Activated CD4-positive, alpha-beta T cell treated with anti-CD3 and anti-CD28 coated beads, Interleukin-2, amount 50 U/mL, for 16 hours (primary cell): ENCODE data around the gene KRTAP4-8.
"Not testable (repeated sequence)": the region's sequence is repeated elsewhere in the genome, so short reads cannot be mapped to it uniquely, and the experiment has no call there.

Experiments used
- DNase-seq: peaks from one replicate; pipeline ENCODE4 v3.0.0-alpha.2; 2020

KRTAP4-8 gene

GRCh38 chr17:41098042-41098441, at the start of gene KRTAP4-8:
Gene KRTAP4-8, minus strand, starts transcription at chr17:41098142. Its CDS starts 58 bp downstream, at chr17:41098084.
- DNase-seq = no peak

DNA sequence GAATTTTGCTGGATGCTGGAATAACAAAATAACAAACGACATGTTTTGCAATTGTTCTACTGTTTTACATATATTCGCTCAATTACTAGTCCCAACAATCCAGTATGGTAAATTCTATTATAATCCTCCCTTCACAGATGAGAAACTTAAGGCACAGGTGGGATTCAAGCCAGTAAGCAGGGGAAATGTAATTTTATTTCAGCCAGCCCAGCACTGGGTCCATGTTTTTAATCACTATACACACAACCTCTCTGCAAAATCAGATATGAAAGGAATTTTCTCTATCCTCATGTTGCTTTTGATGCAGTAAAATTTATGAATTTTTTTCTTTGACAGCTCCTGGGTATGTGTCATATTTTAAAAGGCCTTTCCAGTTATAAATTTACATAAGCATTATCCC, 47.3 kb upstream of the KRTAP4-8 start:
- DNase-seq = no peak

- no peak for DNase-seq
Measured at GRCh38 chr17:41144846-41145245, 46.9 kb upstream of the KRTAP4-8 start.

DNA sequence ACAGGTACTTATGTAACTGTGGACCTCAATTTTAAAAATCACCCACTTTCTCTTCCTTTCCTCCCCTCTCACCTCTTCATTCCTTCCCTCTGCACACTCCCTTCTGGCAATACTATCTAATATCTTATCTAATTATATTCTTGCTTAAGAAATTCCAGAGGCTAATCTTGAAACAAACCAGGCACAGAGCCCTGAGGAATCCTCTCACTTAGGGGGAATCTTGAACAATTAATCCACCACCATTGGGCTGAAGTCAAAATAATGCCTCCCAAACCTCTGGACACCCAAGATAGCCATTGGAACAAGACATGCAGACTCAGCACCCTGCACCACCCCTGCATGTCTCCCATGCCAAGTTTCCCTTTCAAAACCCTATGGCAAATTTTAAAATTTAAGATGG, 43.4 kb upstream of the KRTAP4-8 start:
- DNase-seq = no peak

GRCh38 chr17:41140360-41141131, 42.6 kb upstream of the KRTAP4-8 start, which contains the start of gene KRTAP4-6:
Gene KRTAP4-6, minus strand, starts transcription at chr17:41140544. Its CDS starts 57 bp downstream, at chr17:41140487.
- DNase-seq = no peak

- not testable (repeated sequence) for DNase-seq
Measured at GRCh38 chr17:41139865-41140264, 41.9 kb upstream of the KRTAP4-8 start.

DNA sequence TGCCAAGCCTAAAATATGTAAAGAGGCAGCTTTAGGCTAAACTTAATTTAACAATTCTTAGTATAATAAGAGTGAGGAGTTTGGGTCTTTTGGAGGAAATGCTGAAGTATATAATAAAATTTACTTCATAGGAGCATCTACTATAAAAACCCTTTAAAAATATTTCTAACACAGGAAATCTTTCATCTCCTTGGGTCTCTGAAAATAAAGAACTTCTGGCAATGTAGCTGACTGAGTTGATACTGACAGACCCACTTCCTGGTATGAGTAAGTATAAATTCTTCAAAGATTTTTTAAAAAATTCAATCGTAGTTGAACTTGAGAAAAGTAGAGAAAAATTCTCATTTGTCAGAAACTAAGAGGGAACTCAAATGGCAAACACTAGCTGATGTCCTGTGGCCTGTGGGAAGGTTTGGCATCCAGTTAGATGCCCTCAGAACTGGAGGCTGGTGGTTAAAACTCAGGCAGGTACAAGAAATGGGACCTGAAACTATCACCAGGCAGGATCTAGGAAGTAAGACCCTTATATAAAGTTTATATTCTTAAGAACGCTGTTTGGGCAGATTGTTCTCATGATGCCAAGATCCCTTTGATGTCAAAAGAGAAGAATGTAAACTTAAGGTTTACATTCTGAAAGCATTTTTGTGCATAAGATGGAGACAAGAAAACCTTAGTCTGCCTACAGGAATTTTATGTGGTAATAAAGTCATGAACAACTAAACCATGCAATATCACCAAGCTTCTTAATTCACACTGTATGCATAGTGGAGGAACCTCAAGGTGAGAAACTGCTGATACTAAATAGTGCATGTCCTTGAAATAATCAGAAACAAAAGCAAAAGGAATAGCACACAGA, 36.2 kb upstream of the KRTAP4-8 start:
- no peak for DNase-seq

DNA sequence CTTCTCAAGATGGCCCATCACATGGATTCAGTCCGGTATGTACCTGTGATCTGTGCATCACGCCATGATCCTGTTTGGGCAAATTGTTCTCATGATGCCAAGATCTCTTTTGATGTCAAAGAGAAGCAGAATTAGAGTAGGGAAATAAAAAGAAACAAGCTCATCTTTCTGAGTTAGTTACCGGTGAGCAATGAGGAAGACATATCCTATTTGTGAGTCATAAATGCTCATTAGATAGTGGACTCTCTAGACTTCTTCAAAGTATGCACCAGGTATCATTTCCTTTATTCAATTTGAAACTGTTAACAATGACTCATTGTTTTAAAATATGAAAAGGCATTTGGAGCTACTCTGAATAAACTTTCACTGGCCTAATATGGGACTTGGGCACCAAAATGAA, 34.0 kb upstream of the KRTAP4-8 start:
- no peak for DNase-seq

- DNase-seq = no peak
Measured at GRCh38 chr17:41127371-41127770, 29.4 kb upstream of the KRTAP4-8 start.

DNA sequence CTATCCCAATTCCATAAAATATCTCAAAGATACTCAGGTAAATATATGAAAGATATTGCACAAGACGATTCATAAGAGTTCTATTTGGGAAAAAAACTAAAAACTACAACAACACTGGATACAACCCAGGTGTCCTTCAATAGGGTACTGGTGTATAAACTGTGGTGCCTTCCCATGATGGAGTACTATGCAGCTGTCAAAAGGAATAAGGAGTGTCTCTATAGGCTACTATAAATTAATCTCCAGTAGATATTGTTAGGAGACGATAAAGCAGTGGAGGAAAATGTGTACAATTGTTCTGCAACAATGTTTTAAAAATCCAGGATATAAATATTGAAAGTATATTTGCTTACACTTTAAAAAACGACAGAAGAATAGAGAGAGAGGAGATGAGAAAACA, 28.5 kb upstream of the KRTAP4-8 start:
- DNase-seq = no peak

DNA sequence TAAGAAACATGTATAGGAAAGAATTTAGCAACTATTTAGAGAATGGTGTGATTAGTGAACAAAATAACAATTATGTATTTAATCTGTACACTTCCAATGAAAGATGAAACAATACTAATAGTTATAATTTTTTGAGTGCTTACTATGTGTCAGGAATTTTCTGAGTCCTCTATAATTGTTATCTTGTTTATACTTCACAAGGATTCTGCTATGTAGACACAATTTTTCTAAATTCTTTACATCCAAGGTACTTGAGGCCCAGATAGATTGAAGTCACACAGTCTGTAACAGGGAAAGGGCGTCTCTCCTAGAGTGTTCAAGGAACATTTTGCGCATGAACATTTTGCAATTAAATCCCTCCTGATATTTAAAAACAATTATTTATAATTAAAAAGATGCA, 27.1 kb upstream of the KRTAP4-8 start:
- no peak for DNase-seq

DNA sequence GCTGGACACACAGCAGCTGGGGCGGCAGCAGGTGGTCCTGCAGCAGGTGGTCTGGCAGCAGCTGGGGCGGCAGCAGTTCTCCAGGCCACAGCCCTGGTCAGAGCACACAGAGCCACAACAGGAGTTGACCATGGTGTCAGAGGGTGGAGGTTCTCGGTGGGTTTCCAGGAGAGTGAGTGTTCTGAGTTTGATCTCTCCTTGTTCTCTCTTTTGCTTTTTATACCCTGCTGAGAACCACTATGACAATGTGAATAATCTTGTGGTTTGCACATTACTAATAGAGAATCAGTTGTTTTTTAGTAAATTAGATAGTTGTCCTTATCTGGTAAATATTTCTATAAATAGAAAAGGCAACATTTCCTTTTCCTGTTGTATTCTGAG, 26.0 kb upstream of the KRTAP4-8 start, which contains the start of gene KRTAP4-12:
TSS of gene KRTAP4-12 (minus strand) at position 192 of the 381 bp plus-strand sequence. CDS start at position 132, 60 bp downstream.
- DNase-seq = not testable (repeated sequence)

DNA sequence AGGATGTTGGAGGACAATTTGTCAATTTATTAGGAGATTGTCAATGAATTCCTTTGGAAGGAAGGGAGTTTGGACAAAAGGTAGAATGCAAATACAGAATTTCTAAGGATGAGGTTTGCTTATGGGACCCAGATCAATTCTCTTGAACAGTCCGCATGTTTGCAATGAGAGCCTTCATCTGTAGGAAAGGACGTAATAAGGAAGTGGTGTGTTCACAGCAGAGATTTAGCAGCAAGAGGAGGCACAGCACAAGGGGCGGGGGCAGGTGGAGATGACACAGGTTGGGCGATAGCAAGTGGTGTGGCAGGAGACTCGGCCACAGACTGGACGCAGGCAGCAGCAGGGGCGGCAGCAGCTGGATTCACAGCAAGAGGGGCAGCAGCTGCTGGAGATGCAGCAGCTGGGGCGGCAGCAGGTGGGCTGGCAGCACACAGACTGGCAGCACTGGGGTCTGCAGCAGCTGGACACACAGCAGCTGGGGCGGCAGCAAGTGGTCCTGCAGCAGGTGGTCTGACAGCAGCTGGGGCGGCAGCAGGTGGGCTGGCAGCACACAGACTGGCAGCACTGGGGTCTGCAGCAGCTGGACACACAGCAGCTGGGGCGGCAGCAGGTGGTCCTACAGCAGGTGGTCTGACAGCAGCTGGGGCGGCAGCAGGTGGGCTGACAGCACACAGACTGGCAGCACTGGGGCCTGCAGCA, 25.5 kb upstream of the KRTAP4-8 start:
- DNase-seq = not testable (repeated sequence)

DNA sequence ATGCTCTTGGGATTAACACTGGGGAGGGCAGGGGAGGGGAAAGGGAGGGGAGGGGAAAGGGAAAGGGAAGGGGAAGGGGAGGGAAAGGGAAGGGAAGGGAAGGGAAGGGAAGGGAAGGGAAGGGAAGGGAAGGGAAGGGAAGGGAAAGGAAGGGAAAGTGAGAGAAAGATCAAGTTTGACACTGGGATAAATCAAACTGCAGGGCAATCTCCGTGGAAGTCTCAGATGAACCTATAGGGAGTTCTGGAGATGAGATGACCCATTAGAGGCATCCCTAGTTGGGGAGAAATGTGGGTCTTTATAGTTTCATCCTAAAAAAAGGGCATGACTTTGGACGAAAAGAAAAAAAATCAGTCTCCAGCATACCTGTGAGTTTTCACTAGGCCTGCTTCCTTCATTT, 23.8 kb upstream of the KRTAP4-8 start:
- DNase-seq = no peak

DNA sequence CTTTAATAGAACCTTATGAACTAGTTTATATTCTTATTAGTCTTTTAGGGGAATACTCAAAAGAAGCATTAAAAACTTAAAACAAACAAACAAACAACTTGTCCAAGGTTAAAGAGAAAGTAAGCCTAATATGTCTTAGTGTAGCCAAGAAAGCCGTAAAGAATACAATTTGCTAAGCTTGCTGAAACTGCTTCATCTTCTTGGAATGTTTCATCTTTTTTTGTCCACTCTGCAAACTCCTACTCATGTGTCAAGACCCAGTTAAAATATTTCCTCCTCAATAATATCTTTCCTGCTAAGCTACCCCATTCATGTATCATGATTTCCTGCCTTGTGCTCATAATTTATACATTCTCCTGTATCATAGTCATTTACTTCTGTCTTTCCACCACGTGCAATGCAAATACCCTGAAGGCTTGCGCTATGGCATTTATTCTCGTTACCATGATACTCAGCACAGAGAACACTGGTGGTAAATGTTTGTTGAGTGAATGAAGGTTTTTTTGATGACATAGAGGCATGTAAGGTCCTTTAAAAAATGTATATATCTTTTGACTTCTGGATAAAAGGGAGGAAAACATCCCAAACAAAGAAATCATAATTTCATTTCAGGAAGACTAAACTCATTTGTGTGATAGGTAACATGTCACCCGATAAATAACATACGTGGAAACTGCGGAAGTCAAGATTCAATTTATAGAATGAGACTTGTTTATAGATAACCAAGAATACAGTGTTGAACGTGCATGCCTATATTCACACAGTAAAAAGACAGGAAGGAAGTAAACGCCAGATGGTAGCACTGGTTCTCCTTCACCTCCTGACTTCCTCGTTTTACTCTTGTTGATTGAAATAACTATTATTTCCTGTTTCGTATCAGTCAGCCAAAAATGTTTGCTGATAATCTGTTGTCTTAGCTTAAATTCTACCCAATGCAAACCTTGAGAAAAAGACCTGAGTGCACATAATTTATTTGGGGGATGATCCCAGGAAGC, 22.1 kb upstream of the KRTAP4-8 start:
- not testable (repeated sequence) for DNase-seq

DNA sequence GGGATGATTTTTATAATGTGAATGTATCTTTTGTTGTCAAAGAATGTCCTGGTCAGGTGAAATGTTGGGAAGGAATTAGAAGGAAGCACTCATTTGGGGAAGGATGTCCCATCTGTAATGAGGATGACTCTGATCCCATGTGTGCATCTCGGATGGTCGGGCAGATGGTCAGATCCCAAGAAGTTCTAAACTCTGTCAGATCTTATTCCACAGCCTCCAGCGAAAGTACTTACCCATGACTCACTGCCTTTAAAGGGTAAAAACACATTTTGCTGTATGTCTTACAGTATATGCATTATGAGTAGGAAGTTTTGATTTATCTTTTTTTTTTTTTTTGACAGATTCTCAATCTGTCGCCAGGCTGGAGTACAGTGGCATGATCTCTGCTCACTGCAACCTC, 20.8 kb upstream of the KRTAP4-8 start:
- DNase-seq = no peak

- DNase-seq = not testable (repeated sequence)
Measured at GRCh38 chr17:41117846-41118386, 20.0 kb upstream of the KRTAP4-8 start, which contains the start of gene KRTAP4-11. Gene KRTAP4-11, minus strand, starts transcription at chr17:41118373. Its CDS starts 58 bp downstream, at chr17:41118315.

GRCh38 chr17:41116297-41116696, 18.4 kb upstream of the KRTAP4-8 start:
- no peak for DNase-seq

- DNase-seq = no peak
Measured at GRCh38 chr17:41111151-41111885, 13.4 kb upstream of the KRTAP4-8 start.

GRCh38 chr17:41108728-41109386, 10.9 kb upstream of the KRTAP4-8 start:
- not testable (repeated sequence) for DNase-seq
